Measurements from ENCODE around the gene TRIM13.

DNA sequence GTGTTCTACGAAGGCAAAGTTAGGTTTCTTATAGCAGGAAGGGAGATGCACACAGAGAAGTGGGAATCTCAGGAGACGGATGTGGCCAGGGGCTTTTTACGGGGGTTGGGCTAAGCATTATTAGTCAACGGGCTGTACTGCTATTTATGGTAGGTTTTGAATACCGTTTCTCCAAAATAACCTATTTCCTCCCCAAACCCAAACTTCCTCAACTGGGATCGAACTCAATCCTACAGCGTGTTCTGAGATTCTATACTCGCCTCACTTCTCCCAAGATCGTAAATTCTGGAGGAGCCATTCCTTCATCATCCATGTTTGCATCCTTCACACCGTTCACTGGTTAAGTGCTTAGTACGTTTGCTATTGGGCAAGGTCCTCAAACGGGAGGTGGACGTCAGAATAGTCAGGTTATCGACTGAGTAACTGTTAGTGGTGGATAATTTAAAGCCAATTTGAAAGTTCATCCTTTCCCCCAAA is 1.2 kb upstream of the TRIM13 start:
- TF ChIP-seq, protein P1, sequence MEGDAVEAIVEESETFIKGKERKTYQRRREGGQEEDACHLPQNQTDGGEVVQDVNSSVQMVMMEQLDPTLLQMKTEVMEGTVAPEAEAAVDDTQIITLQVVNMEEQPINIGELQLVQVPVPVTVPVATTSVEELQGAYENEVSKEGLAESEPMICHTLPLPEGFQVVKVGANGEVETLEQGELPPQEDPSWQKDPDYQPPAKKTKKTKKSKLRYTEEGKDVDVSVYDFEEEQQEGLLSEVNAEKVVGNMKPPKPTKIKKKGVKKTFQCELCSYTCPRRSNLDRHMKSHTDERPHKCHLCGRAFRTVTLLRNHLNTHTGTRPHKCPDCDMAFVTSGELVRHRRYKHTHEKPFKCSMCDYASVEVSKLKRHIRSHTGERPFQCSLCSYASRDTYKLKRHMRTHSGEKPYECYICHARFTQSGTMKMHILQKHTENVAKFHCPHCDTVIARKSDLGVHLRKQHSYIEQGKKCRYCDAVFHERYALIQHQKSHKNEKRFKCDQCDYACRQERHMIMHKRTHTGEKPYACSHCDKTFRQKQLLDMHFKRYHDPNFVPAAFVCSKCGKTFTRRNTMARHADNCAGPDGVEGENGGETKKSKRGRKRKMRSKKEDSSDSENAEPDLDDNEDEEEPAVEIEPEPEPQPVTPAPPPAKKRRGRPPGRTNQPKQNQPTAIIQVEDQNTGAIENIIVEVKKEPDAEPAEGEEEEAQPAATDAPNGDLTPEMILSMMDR (IDR thresholded peaks at IDR 0.05): no peak
- TF ChIP-seq EZH2 (IDR thresholded peaks at IDR 0.05; ENCODE audit: borderline replicate concordance, insufficient read depth, low read depth, low read length, poor library complexity, severe bottlenecking): no peak
